ENCODE results near the gene MARCKS. TPM values are rescaled to one million over a fixed set of nuclear protein-coding genes. Genes with fewer than 3 reads are reported as not detected.

MARCKS gene
- polyA plus RNA-seq, 2 of the 4 experiments (the other 2 are of a cell fraction) = 21.2 to 39.4 TPM

Other genes starting within 250 kb of the MARCKS start
- gene HDAC2, start 113.8 kb downstream of the MARCKS start, polyA plus RNA-seq (2011; rRNA removed) = 129 and 183 TPM in 2 replicates
- gene HDAC2, start 113.8 kb downstream of the MARCKS start, polyA plus RNA-seq (2017; fragmentation: RNase III; extraction: RNeasy Plus Mini Kit Qiagen cat#74134 plus additional on column Dnase treatment) = 103 to 105 TPM (median 103 TPM) in 3 replicates

Measured in A549 (cell line).